Measurements from ENCODE around the gene LRRC45.

DNA sequence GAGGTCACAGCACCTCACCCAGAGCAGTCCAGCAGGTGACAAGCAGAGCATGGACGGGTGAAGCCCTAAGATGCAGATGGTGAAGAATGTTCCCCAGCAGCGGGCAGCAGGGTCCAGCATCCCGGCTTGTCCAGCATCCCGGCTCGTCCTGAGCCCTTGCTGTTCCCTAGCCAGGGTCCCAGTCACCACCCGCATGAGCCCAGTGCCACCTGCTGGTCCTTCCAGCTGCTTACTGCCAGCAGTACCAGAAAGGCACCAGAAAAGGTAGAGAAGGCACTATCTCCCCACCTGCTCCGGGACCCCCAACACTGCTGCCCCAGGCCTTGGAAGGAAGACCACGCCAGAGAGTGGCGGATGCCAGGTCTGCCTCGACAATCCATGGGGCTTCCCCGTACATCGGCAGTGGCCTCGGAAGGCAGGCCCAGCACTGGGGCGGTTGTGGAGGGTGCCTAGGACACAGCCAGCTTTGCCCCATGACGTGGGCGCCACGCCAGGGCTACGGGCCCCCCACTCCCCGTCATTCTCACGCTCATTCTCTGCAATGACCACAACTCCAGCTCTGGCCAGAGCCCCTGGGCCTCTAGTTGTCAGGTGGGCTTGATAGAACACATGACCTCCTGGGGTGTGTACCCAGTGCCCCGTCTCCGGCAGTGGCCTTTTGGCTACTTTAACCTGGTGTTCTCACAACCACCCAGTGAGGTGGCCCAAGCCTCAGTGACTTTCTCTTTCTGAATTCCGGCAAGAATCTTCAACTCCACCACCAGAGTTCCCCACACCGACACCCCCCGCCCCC lies 1.8 kb upstream of the LRRC45 start:
- TF ChIP-seq POLR2A (IDR thresholded peaks at IDR 0.05; ENCODE audit: low read length) (no peak), GATA1 (IDR thresholded peaks at IDR 0.05; ENCODE audit: low read depth, low read length) (no peak)
